HuH-7 (cell line): ENCODE measurements around the gene SUMF2.
"Not testable (repeated sequence)": the region's sequence is repeated elsewhere in the genome, so short reads cannot be mapped to it uniquely, and the experiment has no call there.

Experiments used
- DNase-seq: peaks from one replicate; pipeline ENCODE4 v3.0.0; 2011; ENCODE audit warnings: low spot score

SUMF2 gene

GRCh38 chr7:56063500-56063881, 595 bp upstream of the SUMF2 start:
- no peak for DNase-seq

DNA sequence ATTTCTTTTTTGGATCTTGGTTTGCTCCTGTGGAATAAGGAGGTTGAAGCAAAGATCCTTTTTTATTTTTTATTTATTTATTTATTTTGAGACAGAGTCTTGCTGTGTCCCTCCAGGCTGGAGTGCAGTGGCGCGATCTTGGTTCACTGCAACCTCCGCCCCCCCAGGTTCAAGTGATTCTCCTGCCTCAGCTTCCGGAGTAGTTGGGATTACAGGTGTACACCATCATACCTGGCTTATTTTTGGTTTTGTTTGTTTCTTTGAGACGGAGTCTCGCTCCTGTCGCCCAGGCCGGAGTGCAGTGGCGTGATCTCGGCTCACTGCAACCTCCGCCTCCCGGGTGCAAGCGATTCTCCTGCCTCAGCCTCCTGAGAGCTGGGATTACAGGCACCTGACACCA, 2.3 kb downstream of the SUMF2 start:
- not testable (repeated sequence) for DNase-seq

GRCh38 chr7:56074371-56074791, 10.3 kb downstream of the SUMF2 start:
- peak; percentile 91 for DNase-seq

DNA sequence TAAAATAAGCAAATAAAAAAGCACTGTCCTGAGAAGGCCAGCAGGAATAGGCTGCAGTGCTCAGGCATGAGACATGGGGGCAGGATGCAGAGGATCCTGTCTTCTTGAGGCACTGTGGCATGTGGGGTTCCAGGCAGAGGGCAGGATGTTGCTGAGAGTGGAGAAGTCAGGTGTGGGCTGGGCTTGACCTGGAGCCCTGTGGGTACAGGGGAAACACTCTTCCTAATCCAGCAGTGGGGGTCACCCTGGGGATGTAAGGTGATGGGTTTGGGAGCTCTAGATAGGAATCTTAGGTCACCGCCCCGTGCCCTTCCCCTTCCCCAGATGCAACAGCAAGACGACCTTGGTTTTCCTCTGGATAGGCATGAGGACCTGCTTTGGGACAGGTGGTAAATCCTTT, 13.6 kb downstream of the SUMF2 start:
- DNase-seq = no peak

GRCh38 chr7:56078196-56078595, 14.1 kb downstream of the SUMF2 start:
- DNase-seq = no peak

GRCh38 chr7:56079450-56080185, 15.5 kb downstream of the SUMF2 start:
- DNase-seq = no peak

DNA sequence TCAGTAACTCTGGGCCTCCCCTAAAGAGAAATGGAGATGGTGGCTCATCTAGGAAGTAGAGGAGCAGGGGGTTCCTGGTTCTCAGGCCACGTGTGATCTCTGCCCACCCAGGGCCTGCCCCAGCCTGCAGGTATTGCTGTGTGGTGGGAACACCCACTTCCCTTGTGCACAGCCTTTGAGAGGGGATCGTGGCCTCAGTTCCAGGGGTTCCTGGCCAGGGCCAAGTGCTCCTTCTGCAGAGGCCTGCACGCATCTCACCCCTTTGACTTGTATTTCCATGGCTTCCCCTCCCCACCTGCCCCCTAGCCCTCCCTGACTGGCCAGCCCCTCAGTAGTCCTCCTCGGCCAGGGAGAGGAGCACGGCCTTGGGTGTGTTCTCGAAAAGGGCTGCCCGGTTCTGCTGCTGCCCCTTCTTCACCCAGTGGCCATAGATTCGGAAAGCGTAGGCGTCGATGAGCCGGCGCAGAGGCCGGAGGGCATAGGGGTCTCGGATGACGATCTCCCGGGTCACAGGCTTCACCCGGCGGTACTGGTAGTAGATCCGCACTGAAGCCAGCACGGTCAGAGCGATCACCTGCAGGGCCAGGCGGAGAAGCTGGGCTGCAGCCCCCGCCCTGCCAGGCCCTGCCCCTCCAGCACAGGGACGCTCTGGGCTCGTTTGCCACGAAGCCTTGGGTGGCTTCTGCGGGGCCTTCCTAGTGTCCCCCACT, 16.8 kb downstream of the SUMF2 start:
- DNase-seq = not testable (repeated sequence)

DNA sequence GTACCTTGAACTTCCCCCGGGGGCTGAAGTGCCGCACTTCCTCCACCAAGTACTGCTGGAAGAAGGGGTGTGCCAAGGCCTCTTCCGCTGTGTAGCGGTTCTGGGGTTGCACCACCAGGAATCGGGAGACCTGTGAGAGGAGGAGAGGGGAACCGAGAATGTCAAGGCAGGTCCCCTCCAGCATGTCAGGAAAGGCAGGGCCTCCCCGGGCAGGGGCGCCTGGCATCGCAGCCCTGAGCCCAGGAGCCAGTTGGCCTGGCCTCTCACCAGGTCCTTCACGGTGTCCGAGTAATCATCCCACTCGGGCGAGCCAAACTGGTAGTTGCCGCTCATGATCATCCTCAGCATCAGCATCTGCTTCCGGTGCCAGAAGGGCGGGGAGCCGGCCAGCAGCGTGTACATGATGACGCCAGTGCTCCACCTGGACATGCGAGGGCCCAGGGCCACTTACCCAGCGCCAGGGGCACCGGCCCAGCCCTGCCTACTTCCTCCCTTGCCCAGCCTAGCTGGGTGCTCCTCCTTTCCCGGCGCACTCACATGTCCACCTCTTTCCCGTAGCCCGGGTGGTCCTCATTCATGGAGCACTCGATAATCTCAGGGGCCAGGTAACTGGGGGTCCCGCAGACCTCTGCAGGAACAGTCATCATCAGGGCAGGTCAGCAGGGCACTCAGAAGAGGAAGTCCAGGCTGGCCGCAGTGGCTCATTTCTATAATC, 17.7 kb downstream of the SUMF2 start:
- no peak for DNase-seq

DNA sequence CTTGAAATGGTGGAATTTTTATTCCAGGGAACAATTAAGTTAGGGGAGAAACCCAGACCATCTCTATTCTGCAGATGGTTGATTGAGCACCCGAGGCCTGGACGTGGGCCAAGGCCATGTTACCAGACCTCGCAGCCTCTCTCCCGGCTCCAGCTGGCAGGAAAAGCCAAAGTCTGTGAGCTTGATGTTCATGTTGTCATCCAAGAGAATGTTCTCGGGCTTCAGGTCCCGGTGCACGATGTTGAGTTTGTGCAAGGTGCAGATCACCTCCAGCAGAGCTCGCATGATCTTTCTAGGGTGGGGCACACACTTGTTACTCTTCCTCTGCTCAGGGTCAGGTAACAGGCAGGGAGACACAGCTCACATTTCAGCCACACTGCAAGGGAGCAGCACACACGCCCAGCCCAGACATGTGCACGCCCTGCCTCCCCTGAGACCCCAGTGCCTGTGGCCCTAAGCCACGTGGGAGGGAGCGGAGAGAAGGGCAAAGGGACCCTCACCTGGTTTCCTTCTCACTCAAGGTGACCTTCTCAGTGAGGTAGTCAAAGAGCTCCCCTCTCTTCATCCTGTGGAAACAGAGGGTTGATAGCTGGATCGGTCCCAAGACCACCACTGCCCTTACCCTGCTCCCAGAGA, 19.2 kb downstream of the SUMF2 start:
- DNase-seq = no peak

DNA sequence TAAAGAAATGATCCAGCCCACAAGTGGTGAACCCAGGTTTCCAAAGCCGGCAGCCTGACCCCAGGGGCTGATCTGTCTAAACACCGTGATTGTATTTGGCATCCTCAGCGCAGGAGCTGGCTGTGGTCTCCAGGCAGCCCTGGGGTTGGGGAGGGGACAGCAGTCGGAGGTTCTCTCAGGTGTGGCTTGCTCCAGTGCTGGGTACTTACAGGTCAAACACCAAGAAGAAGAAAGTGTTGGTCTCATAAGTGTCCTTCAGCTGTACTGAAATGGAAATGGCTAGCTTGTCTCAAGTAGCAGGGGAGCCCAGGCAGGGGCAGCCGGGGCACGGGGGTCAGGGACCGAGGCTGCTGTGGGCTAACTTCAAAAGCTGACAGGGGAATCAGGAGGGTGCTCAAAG, 22.7 kb downstream of the SUMF2 start:
- no peak for DNase-seq

DNA sequence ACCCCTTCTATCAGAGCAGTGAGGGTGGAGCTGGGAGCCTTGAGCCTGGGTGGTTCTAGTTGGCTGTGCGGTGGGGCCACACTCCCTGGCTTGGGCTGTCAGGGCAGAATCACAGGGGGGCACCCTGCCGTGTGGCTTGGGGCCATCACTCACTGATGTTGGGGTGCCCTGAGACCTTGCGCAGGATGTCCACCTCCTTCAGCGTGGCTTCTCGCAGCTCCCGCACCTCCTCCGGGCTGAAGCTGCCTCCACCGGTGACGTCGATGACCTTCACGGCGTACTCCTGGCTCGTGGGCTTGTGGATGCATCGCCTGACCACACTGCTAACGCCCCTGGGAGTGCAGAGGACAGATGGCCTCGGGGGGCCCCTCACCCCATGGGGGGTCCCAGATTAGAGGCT, 23.4 kb downstream of the SUMF2 start:
- no peak for DNase-seq

GRCh38 chr7:56091591-56091990, 27.5 kb downstream of the SUMF2 start:
- DNase-seq = no peak

DNA sequence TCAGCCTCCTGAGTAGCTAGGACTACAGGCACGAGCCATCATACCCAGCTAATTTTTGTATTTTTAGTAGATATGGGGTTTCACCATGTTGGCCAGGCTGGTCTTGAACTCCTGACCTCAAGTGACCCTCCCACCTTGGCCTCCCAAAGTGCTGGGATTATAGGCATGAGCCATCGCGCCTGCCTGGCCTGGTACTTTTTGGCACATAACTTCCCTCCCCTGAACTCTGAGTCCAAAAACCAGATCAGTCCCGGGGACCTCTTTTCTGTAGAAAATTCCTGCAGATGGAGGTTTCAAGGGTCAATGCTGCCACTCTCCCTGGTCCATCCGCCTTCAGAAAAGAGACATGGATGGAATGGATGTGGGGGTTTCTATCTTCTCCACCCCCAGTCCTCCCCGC, 28.3 kb downstream of the SUMF2 start:
- DNase-seq = not testable (repeated sequence)

DNA sequence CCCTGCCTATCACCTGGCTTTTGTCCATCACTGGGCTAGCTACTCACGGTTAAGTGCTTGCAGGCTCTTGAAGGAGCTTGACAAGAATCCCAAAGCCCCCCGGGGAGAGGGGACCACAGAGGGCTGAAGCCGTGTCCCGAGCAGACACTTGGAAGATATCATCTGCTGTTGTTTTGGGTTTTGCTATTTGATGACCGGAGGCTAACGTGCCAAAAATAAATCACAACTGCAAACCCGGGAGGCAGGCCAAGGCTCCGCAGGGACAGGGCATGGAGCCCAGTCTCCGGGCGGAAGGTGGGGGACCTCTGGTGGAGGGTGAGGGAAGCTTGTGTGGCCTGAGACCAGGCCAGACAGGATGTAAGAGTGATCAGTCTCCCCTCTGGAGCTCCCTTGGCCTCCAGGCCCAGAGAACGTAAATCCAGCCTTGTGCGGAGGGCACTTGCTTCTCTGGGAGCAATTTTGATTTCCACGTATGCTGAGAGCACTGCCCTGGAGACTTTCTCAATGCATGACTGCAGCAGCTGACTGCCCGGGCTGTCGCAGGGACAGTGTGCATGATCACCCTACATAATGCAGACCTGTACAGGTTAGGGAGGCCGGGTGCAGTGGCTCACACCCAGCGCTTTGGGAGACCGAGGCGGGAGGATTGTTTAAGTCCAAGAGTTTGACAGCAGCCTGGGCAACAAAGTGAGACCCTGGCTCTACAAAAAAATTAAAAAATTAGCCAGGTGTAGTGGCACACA, 28.9 kb downstream of the SUMF2 start, which contains the start of gene PHKG1:
Gene PHKG1, minus strand, starts transcription at position 164 of the 743 bp plus-strand sequence. CDS start 4,011 bp downstream, outside the sequence.
- DNase-seq = peak; percentile 74

DNA sequence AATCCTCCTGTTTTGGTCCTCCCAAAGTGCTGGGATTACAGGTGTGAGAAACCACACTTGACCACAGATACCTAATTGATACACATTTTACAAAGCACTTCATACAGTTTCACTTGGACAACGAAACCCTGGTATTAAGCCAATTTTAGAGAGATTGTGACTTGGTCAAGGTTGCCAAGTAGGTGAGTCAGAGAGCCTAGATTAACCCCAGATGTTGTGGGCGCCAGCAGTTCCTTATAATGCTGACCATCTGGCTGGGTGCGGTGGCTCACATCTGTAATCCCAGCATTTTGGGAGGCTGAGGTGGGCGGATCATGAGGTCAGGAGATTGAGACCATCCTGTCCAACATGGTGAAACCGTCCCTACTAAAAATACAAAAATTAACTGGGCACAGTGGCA, 33.6 kb downstream of the SUMF2 start:
- no peak for DNase-seq

DNA sequence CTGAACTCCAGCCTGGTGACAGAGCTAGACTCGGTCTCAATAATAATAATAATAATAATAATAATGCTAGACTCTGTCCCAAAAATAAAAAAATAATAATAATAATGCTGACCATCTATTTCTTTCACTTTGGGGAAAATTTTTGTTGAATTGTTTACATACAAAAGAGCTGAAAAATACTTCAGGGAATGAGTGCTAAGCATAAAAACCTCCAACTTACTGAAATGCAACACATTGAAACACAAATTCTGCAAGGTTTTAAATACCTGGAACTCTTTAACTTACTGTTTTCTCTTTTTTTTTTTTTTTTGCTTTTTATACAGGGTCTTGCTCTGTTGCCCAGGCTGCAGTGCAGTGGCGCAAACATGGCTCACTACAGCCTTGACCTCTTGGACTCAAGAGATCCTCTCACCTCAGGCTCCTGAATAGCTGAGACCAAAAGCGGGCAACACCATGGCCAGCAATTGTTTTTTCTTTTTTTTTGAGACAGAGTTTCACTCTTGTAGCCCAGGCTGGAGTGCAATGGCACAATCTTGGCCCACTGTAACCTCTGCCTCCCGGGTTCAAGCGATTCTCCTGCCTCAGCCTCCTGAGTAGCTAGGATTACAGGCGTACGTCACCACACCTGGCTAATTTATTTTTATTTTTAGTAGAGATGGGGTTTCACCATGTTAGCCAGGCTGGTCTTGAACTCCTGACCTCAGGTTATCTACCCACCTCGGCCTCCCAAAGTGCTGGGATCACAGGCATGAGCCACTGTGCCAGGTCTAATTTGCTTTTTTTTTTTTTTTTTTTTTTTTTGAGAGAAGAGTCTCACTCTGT, 34.3 kb downstream of the SUMF2 start:
- not testable (repeated sequence) for DNase-seq

DNA sequence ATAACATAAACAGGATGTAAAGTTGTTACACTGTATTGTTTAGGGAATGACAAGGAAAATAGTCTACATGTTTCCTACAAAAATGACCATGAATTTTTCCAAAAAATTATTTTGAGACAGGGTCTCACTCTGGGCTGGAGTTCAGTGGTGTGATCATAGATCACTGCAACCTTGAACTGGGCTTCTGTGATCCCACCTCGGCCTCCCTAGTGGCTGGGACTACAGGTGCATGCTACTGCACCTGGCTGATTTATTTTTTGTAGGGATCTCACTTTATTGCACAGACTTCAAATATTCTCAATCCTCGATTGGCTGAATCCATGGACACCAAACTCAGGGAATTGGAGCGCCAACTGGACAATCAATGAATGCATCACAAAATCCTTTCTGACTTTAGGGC, 35.6 kb downstream of the SUMF2 start:
- no peak for DNase-seq

- DNase-seq = not testable (repeated sequence)
Measured at GRCh38 chr7:56104138-56104537, 40.1 kb downstream of the SUMF2 start.

GRCh38 chr7:56105508-56105907, 41.4 kb downstream of the SUMF2 start:
- no peak for DNase-seq
